ENCODE results near the gene PCBP3. TPM values are rescaled to one million over a fixed set of nuclear protein-coding genes. Genes with fewer than 3 reads are reported as not detected.

Gene PCBP3
- total RNA-seq, 1 experiment from 2014 or later, result 10.9 TPM

- no peak overlapping the region for H3K4ac ChIP-seq (ENCODE audit: low read depth, low read length)
- no peak overlapping the region for H3K9ac ChIP-seq (ENCODE audit: extremely low read depth, insufficient read length, low read length)
- H3K18ac ChIP-seq (ENCODE audit: insufficient read length, low read depth, low read length), result no peak overlapping the region
- H3K4me3 Mint-ChIP-seq, result no peak overlapping the region
- H4K8ac ChIP-seq (replicated peaks; ENCODE audit: insufficient read length, low read depth, low read length), result no peak overlapping the region
- no peak for TF ChIP-seq CTCF (conservative IDR thresholded peaks at IDR 0.05)
- no peak overlapping the region for H3K4me2 ChIP-seq (ENCODE audit: insufficient read depth, insufficient read length, low read length)
- H4K5ac ChIP-seq (ENCODE audit: insufficient read length, low read depth, low read length), result no peak overlapping the region
- no peak overlapping the region for H2BK120ac ChIP-seq (ENCODE audit: low read depth, low read length, poor library complexity, severe bottlenecking)
- WGBS (ENCODE audit: extremely low coverage, insufficient read length, low lambda C conversion rate), result no CpG with 5 or more reads among the region's 7 CpGs
- no peak overlapping the region for H2AFZ ChIP-seq (ENCODE audit: low read length)
- no peak overlapping the region for H3K23ac ChIP-seq (ENCODE audit: insufficient read length, low read depth, low read length)
- no peaks in the 10 kb centered on the region for H3K79me2 ChIP-seq (ENCODE audit: insufficient read depth, low read length)
- no peak overlapping the region for H3K14ac ChIP-seq (ENCODE audit: insufficient read depth, low read length)
- H2AK5ac ChIP-seq (ENCODE audit: insufficient read length, low read length), result no peak overlapping the region
- H3K4me1 Mint-ChIP-seq, result peaks cover 3 to 4% of the 10 kb centered on the region in 2 experiments; a peak in 1 of 4 replicates
- no peak overlapping the region for H4K91ac ChIP-seq (ENCODE audit: insufficient read length, low read depth, low read length)
- H3K4me1 ChIP-seq (ENCODE audit: insufficient read depth, low read length), result no peaks in the 10 kb centered on the region
- H3K9me3 Mint-ChIP-seq, result peaks cover 3% of the 10 kb centered on the region in 2 experiments
- no peaks in the 10 kb centered on the region for H3K79me1 ChIP-seq (ENCODE audit: insufficient read depth, low read depth, low read length, poor library complexity, severe bottlenecking)
- no peak overlapping the region for H3T11ph ChIP-seq (ENCODE audit: low read length)
- H2BK20ac ChIP-seq (ENCODE audit: low read depth, low read length, poor library complexity, severe bottlenecking), result no peak overlapping the region
- no peak overlapping the region for H2BK15ac ChIP-seq (ENCODE audit: low read depth, low read length)
- no peak overlapping the region for H3K56ac ChIP-seq (ENCODE audit: insufficient read length, low read depth, low read length)
- no peak overlapping the region for H3K27ac ChIP-seq (ENCODE audit: insufficient read length, low read depth, low read length)
- H3K36me3 Mint-ChIP-seq (ENCODE audit: insufficient read depth in 1 of 3, low read depth in 3 of 3), result peaks cover 8 to 15% (median 11%) of the 10 kb centered on the region in 3 experiments
- H2BK12ac ChIP-seq (ENCODE audit: insufficient read length, low read depth, low read length), result no peak overlapping the region
- DNase-seq, result no peak
- H2BK5ac ChIP-seq (ENCODE audit: insufficient read length, low read length), result no peak overlapping the region
- H3K27me3 ChIP-seq (ENCODE audit: insufficient read depth, low read length), result no peaks in the 10 kb centered on the region
- no peaks in the 10 kb centered on the region for H3K27me3 Mint-ChIP-seq (ENCODE audit: low read depth)
- no peaks in the 10 kb centered on the region for H4K20me1 ChIP-seq (ENCODE audit: control insufficient read depth, insufficient read depth, insufficient read length)
- no peaks in the 10 kb centered on the region for H3K9me3 ChIP-seq (ENCODE audit: control insufficient read depth, low read depth, low read length)
- no peak overlapping the region for H3K27ac Mint-ChIP-seq
- H3K23me2 ChIP-seq (ENCODE audit: insufficient read length, low read depth, low read length, poor library complexity, severe bottlenecking), result no peaks in the 10 kb centered on the region
Measured at GRCh38 chr21:45742247-45742646, 98.7 kb downstream of the PCBP3 start.
